ENCODE data around the gene HERC5. TPM values are rescaled to one million over a fixed set of nuclear protein-coding genes. Genes with fewer than 3 reads are reported as not detected.

The HERC5 gene
- total RNA-seq, 1 experiment from 2014 or later: 17.2 TPM

DNA sequence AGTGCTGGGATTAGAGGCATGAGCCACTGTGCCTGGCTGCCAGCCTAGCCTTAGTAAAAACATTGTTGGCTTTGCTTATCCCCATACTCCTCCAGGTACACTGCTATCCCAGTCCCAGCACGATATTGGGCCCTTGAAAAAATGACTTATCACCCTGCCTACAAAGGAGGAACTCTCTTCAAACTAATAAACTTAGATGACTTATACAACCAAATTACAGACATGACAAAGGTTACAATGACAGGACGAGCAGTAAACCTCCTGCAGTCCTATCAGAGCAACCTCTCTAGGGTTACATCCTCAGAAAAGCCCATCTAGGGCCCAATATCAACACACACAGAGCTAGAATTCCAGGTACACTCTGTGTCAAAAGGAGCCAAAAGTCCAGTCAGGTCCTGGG is 5.7 kb upstream of the HERC5 start:
- no peak overlapping the region for H2BK20ac ChIP-seq (ENCODE audit: low read depth, low read length, poor library complexity, severe bottlenecking)
- H2AFZ ChIP-seq (ENCODE audit: low read length): no peak overlapping the region
- no peaks in the 10 kb centered on the region for H3K23me2 ChIP-seq (ENCODE audit: insufficient read length, low read depth, low read length, poor library complexity, severe bottlenecking)
- H3K4me1 ChIP-seq (ENCODE audit: insufficient read depth, low read length): no peaks in the 10 kb centered on the region
- H3K14ac ChIP-seq (ENCODE audit: insufficient read depth, low read length): no peak overlapping the region
- Mint-ChIP-seq H3K4me1 (peaks cover 13 to 27% of the 10 kb centered on the region in 2 experiments), H3K9me3 (peaks cover 2 to 4% of the 10 kb centered on the region in 2 experiments; a peak in 3 of 5 replicates), H3K27me3 (ENCODE audit: low read depth) (no peaks in the 10 kb centered on the region), H3K27ac (no peak overlapping the region), H3K4me3 (no peak overlapping the region), H3K36me3 (ENCODE audit: insufficient read depth in 1 of 3, low read depth in 3 of 3) (peaks cover 3 to 9% (median 5%) of the 10 kb centered on the region in 3 experiments; a peak in 6 of 7 replicates)
- H3K18ac ChIP-seq (ENCODE audit: insufficient read length, low read depth, low read length): no peak overlapping the region
- no peak overlapping the region for H2BK120ac ChIP-seq (ENCODE audit: low read depth, low read length, poor library complexity, severe bottlenecking)
- no peak overlapping the region for H3K23ac ChIP-seq (ENCODE audit: insufficient read length, low read depth, low read length)
- no CpG with 5 or more reads among the region's 2 CpGs for WGBS (ENCODE audit: extremely low coverage, insufficient read length, low lambda C conversion rate)
- no peak overlapping the region for H2BK12ac ChIP-seq (ENCODE audit: insufficient read length, low read depth, low read length)
- no peaks in the 10 kb centered on the region for H3K9me3 ChIP-seq (ENCODE audit: control insufficient read depth, low read depth, low read length)
- no peak overlapping the region for H3K27ac ChIP-seq (ENCODE audit: insufficient read length, low read depth, low read length)
- H3K4ac ChIP-seq (ENCODE audit: low read depth, low read length): no peak overlapping the region
- no peak for DNase-seq
- H4K5ac ChIP-seq (ENCODE audit: insufficient read length, low read depth, low read length): no peak overlapping the region
- H3K79me1 ChIP-seq (ENCODE audit: insufficient read depth, low read depth, low read length, poor library complexity, severe bottlenecking): no peaks in the 10 kb centered on the region
- H4K8ac ChIP-seq (replicated peaks; ENCODE audit: insufficient read length, low read depth, low read length): no peak overlapping the region
- no peaks in the 10 kb centered on the region for H4K20me1 ChIP-seq (ENCODE audit: control insufficient read depth, insufficient read depth, insufficient read length)
- H2AK5ac ChIP-seq (ENCODE audit: insufficient read length, low read length): no peak overlapping the region
- H4K91ac ChIP-seq (ENCODE audit: insufficient read length, low read depth, low read length): no peak overlapping the region
- no peak overlapping the region for H2BK5ac ChIP-seq (ENCODE audit: insufficient read length, low read length)
- H3K27me3 ChIP-seq (ENCODE audit: insufficient read depth, low read length): no peaks in the 10 kb centered on the region
- no peak overlapping the region for H3K56ac ChIP-seq (ENCODE audit: insufficient read length, low read depth, low read length)
- no peaks in the 10 kb centered on the region for H3K79me2 ChIP-seq (ENCODE audit: insufficient read depth, low read length)
- H2BK15ac ChIP-seq (ENCODE audit: low read depth, low read length): no peak overlapping the region
- H3K4me2 ChIP-seq (ENCODE audit: insufficient read depth, insufficient read length, low read length): no peak overlapping the region
- no peak overlapping the region for H3T11ph ChIP-seq (ENCODE audit: low read length)
- H3K9ac ChIP-seq (ENCODE audit: extremely low read depth, insufficient read length, low read length): no peak overlapping the region
- TF ChIP-seq, protein P1, sequence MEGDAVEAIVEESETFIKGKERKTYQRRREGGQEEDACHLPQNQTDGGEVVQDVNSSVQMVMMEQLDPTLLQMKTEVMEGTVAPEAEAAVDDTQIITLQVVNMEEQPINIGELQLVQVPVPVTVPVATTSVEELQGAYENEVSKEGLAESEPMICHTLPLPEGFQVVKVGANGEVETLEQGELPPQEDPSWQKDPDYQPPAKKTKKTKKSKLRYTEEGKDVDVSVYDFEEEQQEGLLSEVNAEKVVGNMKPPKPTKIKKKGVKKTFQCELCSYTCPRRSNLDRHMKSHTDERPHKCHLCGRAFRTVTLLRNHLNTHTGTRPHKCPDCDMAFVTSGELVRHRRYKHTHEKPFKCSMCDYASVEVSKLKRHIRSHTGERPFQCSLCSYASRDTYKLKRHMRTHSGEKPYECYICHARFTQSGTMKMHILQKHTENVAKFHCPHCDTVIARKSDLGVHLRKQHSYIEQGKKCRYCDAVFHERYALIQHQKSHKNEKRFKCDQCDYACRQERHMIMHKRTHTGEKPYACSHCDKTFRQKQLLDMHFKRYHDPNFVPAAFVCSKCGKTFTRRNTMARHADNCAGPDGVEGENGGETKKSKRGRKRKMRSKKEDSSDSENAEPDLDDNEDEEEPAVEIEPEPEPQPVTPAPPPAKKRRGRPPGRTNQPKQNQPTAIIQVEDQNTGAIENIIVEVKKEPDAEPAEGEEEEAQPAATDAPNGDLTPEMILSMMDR (conservative IDR thresholded peaks at IDR 0.05): no peak
